ENCODE measurements around the gene CLMP. TPM values are rescaled to one million over a fixed set of nuclear protein-coding genes. Genes with fewer than 3 reads are reported as not detected.

Gene CLMP
- total and polyA plus RNA-seq, 2 donors (not counting 3 experiments of a cell fraction or from before 2014, with no cell fraction given), result 0.03 to 0.18 TPM

- BruUV-seq (replicated peaks), result no TSS peak
Measured at GRCh38 chr11:123163621-123164020, 31.4 kb downstream of the CLMP start.

GRCh38 chr11:123161376-123162030 lies 33.5 kb downstream of the CLMP start:
- Histone ChIP-seq H2AFZ (ENCODE audit: low read depth, low read length) (no peak overlapping the region), H3K27ac (ENCODE audit: insufficient read depth, low read depth, low read length) (no peak overlapping the region)

More at GRCh38 chr11:123163621-123164020, 31.4 kb downstream of the CLMP start:
- intact Hi-C loops (cut with micrococcal nuclease), result no loop called here
- Histone ChIP-seq H3K9me1 (replicated peaks; ENCODE audit: control insufficient read depth, extremely low read depth, insufficient read depth, low read length) (no peaks in the 10 kb centered on the region), H2AFZ (ENCODE audit: low read depth, low read length) (no peak overlapping the region), H3K4me3 (replicated peaks in 1 of 3; ENCODE audit: insufficient read depth in 1 of 3, low read depth in 1 of 3, low read length in 3 of 3) (no peak overlapping the region), H3K79me2 (ENCODE audit: control insufficient read depth, insufficient read depth, low read length) (no peaks in the 10 kb centered on the region), H3K9me3 (replicated peaks; ENCODE audit: control insufficient read depth, insufficient read depth, low read length) (no peaks in the 10 kb centered on the region), H3K27ac (ENCODE audit: insufficient read depth, low read depth, low read length) (no peak overlapping the region), H3K4me1 (ENCODE audit: control insufficient read depth, extremely low read depth, insufficient read depth, low read length) (no peaks in the 10 kb centered on the region), H3K4me2 (ENCODE audit: insufficient read depth, low read length) (no peak overlapping the region), H3K27me3 (ENCODE audit: control insufficient read depth in 2 of 2, insufficient read depth in 2 of 2, low read length in 2 of 2) (no peaks in the 10 kb centered on the region), H3K9ac (replicated peaks; ENCODE audit: extremely low read depth, insufficient read depth, low read length) (no peak overlapping the region), H3K36me3 (ENCODE audit: control insufficient read depth in 2 of 2, extremely low read depth in 1 of 2, insufficient read depth in 2 of 2, low read length in 2 of 2) (no peaks in the 10 kb centered on the region), H4K20me1 (replicated peaks; ENCODE audit: control insufficient read depth, extremely low read depth, insufficient read depth, low read length) (no peaks in the 10 kb centered on the region)
- TF ChIP-seq EZH2 (IDR thresholded peaks at IDR 0.05; ENCODE audit: borderline replicate concordance, low read depth, low read length, severe bottlenecking) (no peak), FOS (IDR thresholded peaks at IDR 0.05; ENCODE audit: borderline replicate concordance, insufficient read depth, low read length) (no peak), POLR2A (IDR thresholded peaks at IDR 0.05; ENCODE audit: low read depth, low read length) (no peak), MYC (IDR thresholded peaks at IDR 0.05; ENCODE audit: low read depth, low read length) (no peak), GATA2 (IDR thresholded peaks at IDR 0.05; ENCODE audit: insufficient read depth, insufficient read length, low read depth, low read length) (no peak)
- dilution Hi-C loops (cut with MboI; ENCODE audit: extremely low pct_ligation_motif_present, low sequenced_read_pairs), result no loop called here
- FAIRE-seq (no peak), DNase-seq (ENCODE audit: low read depth, low spot score) (no peak)
- ChIA-PET POLR2A (no interaction called here), CTCF (interaction anchor here (0.6 to 4.8 kb wide), 8 partner anchors 10 to 567 kb away, joined by 3 to 46 read pairs (median 4); no protein-coding TSS in a partner anchor)

More at GRCh38 chr11:123161376-123162030, 33.5 kb downstream of the CLMP start:
- CTCF ChIA-PET, result interaction anchor here (0.9 to 4.8 kb wide), 8 partner anchors 13 to 396 kb away, joined by 3 to 46 read pairs (median 4); no protein-coding TSS in a partner anchor
- no peaks in the 10 kb centered on the region for H3K27me3 ChIP-seq (ENCODE audit: control insufficient read depth in 2 of 2, insufficient read depth in 2 of 2, low read length in 2 of 2)
- intact Hi-C loops (cut with micrococcal nuclease), result no loop called here
- no peaks in the 10 kb centered on the region for H3K9me3 ChIP-seq (replicated peaks; ENCODE audit: control insufficient read depth, insufficient read depth, low read length)
- FAIRE-seq, result no peak
- no peak overlapping the region for H3K4me3 ChIP-seq (replicated peaks in 1 of 3; ENCODE audit: insufficient read depth in 1 of 3, low read depth in 1 of 3, low read length in 3 of 3)
- no peaks in the 10 kb centered on the region for H3K79me2 ChIP-seq (ENCODE audit: control insufficient read depth, insufficient read depth, low read length)
- no peaks in the 10 kb centered on the region for H3K4me1 ChIP-seq (ENCODE audit: control insufficient read depth, extremely low read depth, insufficient read depth, low read length)
- H3K9ac ChIP-seq (replicated peaks; ENCODE audit: extremely low read depth, insufficient read depth, low read length), result no peak overlapping the region
- POLR2A ChIA-PET, result no interaction called here
- no peaks in the 10 kb centered on the region for H3K9me1 ChIP-seq (replicated peaks; ENCODE audit: control insufficient read depth, extremely low read depth, insufficient read depth, low read length)
- no peaks in the 10 kb centered on the region for H4K20me1 ChIP-seq (replicated peaks; ENCODE audit: control insufficient read depth, extremely low read depth, insufficient read depth, low read length)
- TF ChIP-seq POLR2A (IDR thresholded peaks at IDR 0.05; ENCODE audit: low read depth, low read length), result no peak
- TF ChIP-seq JUN (IDR thresholded peaks at IDR 0.05; ENCODE audit: borderline replicate concordance, insufficient read depth, insufficient read length, low read depth), result no peak
- no peak for TF ChIP-seq POLR2AphosphoS5 (IDR thresholded peaks at IDR 0.05; ENCODE audit: insufficient read depth, low read depth, low read length)
- TF ChIP-seq EZH2 (IDR thresholded peaks at IDR 0.05; ENCODE audit: borderline replicate concordance, low read depth, low read length, severe bottlenecking), result no peak
- TF ChIP-seq MYC (IDR thresholded peaks at IDR 0.05; ENCODE audit: low read depth, low read length), result no peak
- TF ChIP-seq MAX (IDR thresholded peaks at IDR 0.05; ENCODE audit: insufficient read depth, insufficient read length), result no peak
- TF ChIP-seq GATA2 (IDR thresholded peaks at IDR 0.05; ENCODE audit: insufficient read depth, insufficient read length, low read depth, low read length), result no peak
- TF ChIP-seq CTCF (IDR thresholded peaks at IDR 0.05; ENCODE audit: extremely low read depth in 1 of 2, insufficient read depth in 1 of 2, low read depth in 1 of 2, low read length in 2 of 2), result no peak
- no peak for TF ChIP-seq FOS (IDR thresholded peaks at IDR 0.05; ENCODE audit: borderline replicate concordance, insufficient read depth, low read length)
- dilution Hi-C loops (cut with MboI; ENCODE audit: extremely low pct_ligation_motif_present, low sequenced_read_pairs), result no loop called here
- H3K4me2 ChIP-seq (ENCODE audit: insufficient read depth, low read length), result no peak overlapping the region
- DNase-seq (ENCODE audit: low read depth, low spot score), result no peak
- no TSS peak for BruUV-seq (replicated peaks)
- H3K36me3 ChIP-seq (ENCODE audit: control insufficient read depth in 2 of 2, extremely low read depth in 1 of 2, insufficient read depth in 2 of 2, low read length in 2 of 2), result no peaks in the 10 kb centered on the region
